HG03175 (cell line): Measurements from ENCODE around the gene OR52M1.

Experiments used
- ATAC-seq: cut with Tn5 transposase; IDR thresholded peaks from one replicate; pipeline ENCODE4 v1.9.1; 2021; ENCODE audit warnings: mild to moderate bottlenecking, moderate library complexity; ENCODE audit not compliant: unreplicated experiment

The OR52M1 gene

DNA sequence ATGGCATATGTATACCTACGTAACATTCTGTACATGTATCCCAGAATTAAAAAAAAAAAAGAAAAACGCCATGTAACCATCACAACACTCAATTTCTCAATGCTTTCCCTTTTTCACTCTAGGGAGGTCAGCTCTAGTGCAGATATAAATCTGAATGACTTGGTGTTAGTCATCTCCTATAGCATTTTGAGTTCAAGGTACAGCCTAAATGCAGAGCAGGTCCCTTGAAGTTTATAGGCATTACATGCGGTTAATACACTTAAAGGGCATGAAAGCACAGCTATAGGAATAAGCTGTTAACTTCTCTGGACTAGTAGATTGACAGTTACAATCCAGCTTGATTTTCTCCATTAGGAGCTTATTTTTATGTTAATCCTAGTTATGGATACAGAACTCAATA is 20.4 kb downstream of the OR52M1 start:
- ATAC-seq: no peak

DNA sequence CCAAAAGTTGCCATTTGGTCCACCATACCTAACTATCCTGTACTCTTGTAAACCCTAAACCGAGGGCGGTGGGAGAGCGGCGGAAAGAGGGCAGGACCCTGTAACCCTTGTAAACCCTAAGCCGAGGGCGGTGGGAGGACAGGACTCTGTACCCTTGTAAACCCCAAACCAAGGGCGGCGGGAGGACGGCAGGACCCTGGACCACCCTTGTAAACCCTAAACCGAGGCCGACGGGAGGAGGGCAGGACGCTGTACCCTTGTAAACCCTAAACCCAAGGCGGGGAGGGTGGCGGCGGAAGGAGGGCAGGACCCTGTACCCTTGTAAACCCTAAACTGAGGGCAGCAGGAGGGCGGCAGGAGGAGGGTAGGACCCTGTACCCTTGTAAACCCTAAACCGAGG is 24.1 kb downstream of the OR52M1 start:
- no peak for ATAC-seq

DNA sequence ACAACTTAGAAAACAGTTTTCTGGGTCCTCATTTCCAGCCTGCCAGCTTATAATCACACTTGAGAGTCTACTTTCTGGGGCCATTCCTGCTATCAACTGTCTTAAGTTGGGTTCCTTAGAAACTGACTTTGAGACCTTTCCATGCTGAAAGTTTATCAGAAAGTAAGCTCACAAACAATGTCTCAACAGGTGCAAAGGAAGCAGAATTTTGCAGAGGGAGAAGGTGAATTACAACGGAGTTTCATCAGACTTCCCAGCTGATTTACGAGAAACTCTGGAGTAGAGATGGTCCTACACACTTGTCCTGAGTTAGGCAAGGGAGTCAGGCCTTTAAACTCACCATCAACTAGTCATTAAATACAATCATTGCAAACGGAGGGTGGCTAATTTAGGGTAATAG is 31.9 kb downstream of the OR52M1 start:
- ATAC-seq: no peak

DNA sequence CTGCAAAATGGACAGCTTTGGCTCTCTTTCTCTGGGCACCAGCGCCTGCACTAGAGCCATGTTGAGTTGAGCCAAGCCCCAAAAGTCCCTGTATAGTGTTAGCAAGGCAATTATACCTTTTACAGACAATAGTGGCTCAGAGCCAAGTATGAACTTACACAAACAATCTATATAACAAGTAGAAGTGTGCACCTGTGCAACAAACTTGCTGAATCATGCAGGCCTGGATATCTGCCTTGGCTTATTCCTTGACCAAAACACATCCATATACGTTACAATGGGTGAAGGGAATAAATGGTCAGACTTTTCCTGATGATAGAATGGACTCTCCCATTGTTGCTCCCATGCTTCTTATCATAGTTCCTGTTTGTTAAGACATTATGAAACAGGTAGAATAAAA is 32.8 kb downstream of the OR52M1 start:
- ATAC-seq: no peak

DNA sequence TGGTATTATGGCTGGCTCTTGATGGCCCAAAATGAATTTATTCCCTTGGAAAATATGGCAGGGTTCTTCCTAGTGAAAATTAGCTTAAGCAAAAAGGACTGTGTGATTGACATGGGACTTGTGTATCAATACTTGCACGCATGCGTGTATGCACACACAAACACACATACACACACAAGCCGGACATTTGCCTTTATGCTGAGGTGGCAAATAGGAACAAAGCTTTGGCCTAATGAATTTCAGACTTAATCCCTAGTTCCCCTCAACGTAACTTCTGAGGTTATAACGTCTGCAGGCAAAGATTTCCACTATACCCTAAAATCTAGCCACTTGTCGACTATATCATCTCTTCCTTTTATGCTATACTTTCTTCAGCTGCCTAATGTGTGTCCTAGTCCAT is 33.6 kb downstream of the OR52M1 start:
- ATAC-seq: no peak

DNA sequence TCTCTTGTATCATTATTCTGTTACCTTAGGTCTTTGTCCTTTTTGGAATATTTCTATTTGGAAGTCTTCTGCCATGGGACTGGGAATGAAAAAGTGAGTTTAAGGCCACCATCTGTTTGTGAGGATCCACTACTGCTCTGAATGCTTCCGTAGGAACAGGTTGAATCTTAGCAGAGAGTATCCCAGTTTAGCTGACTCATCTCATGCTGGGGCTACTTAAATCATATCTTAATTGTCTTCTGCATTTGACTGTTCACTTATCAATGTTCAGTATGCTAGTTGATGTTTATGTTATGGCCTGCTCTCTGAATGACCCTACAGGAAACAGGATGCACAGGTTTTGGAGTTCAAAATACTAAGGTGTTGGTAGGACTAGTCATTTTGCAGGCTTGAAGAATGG is 35.1 kb downstream of the OR52M1 start:
- ATAC-seq: no peak

DNA sequence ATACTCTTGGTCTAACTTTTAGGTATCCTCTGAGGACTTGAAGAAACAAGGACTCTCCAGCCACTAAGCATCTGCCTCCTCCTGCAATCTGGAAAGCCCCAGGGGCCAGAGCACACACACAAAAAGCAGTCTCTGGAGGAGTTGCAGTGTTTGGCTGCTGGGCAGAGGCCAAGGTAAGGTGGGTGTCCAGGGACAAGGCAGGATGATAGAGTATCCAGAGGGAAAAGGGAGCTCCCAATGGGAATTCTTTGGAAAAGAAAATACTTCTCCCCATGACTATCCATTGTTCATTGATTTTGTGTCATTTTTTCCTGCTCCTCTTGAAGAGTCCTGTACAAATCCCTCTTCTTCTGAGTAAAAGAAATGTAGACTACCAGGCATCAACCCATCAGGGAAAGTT is 36.5 kb downstream of the OR52M1 start, which contains the start of gene OR52I2:
Gene OR52I2, plus strand, starts transcription at position 301 of the 400 bp plus-strand sequence.
- ATAC-seq: no peak

DNA sequence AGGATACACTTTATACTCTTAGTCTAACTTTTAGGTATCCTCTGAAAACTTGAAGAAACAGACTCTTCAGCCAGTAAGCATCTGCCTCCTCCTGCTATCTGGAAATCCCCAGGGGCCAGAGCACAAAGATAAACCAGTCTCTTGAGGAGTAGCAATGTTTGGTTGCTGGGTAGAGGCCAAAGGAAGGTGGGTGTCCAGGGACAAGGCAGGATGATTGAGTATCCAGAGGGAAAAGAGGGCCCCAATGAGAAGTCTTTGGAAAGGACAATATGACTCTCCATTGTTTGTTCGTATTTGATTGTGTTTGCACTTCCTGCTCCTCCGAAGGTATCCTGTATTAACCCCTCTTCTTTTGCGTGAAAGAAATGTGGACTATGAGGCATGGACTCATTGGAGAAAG is 44.0 kb downstream of the OR52M1 start:
- ATAC-seq: no peak

DNA sequence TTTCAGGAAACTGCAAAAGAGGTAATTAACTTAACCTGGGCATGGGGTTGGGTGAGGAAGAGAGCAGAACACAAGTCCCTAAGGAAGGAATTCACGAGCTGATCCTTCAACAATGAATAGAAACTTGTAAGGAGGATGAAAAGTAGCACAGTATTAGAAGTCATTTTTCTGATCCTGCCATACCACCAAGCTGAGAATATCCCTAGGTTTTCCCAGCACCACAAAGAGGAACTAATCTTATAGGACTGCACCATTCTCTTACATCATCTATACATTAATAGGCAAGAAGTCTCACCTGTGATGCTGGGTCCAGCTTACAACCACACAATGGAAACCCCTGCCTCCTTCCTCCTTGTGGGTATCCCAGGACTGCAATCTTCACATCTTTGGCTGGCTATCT is 48.7 kb downstream of the OR52M1 start, which contains the start of gene OR52I1:
Gene OR52I1, plus strand, starts transcription at position 301 of the 400 bp plus-strand sequence. Its CDS starts 0 bp downstream, at position 301.
- no peak for ATAC-seq
